Neuronal stem cell (in vitro differentiated cells): ENCODE measurements around the gene FGGY.
"Not testable (repeated sequence)": the region's sequence is repeated elsewhere in the genome, so short reads cannot be mapped to it uniquely, and the experiment has no call there.

ENCODE experiments used
- DNase-seq: peaks from one replicate; pipeline ENCODE4 v3.0.0-alpha.2; 2013; ENCODE audit warnings: low spot score
- H2AFZ ChIP-seq: one replicate; pipeline ENCODE4 v1.6.1; 2013; ENCODE audit warnings: mild to moderate bottlenecking, low read length, inconsistent platforms
- H2AK5ac ChIP-seq: 2 replicates; pipeline ENCODE4 v1.6.1; 2013; ENCODE audit warnings: low read depth, mild to moderate bottlenecking, inconsistent platforms, low read length, moderate library complexity, mixed read lengths
- H2BK120ac ChIP-seq: 2 replicates; pipeline ENCODE4 v1.6.1; 2013; ENCODE audit warnings: low read depth, mild to moderate bottlenecking, inconsistent platforms, low read length, moderate library complexity, mixed read lengths
- H2BK12ac ChIP-seq: one replicate; pipeline ENCODE4 v1.6.1; 2013; ENCODE audit warnings: low read length, inconsistent platforms
- H2BK15ac ChIP-seq: 2 replicates; pipeline ENCODE4 v1.6.1; 2013; ENCODE audit warnings: mild to moderate bottlenecking, low read length, inconsistent platforms, mixed read lengths
- H2BK5ac ChIP-seq: one replicate; pipeline ENCODE4 v1.6.1; 2013; ENCODE audit warnings: inconsistent platforms, mild to moderate bottlenecking, low read length, moderate library complexity
- H3K14ac ChIP-seq: one replicate; pipeline ENCODE4 v1.6.1; 2013; ENCODE audit warnings: low read length, inconsistent platforms
- H3K18ac ChIP-seq: 2 replicates; pipeline ENCODE4 v1.6.1; 2013; ENCODE audit warnings: low read length, inconsistent platforms
- H3K23ac ChIP-seq: 2 replicates; pipeline ENCODE4 v1.6.1; 2013; ENCODE audit warnings: low read depth, mild to moderate bottlenecking, mixed read lengths, low read length, inconsistent platforms; ENCODE audit not compliant: poor library complexity
- H3K27ac ChIP-seq: replicated peaks from 3 replicates; pipeline ENCODE4 v1.5.1; 2013; ENCODE audit warnings: low read length, inconsistent platforms
- H3K27me3 ChIP-seq, 3 experiments: 2 replicates each; pipeline ENCODE4 v1.6.1; 2013; ENCODE audit warnings: low read length in 3 of 3, mild to moderate bottlenecking in 2 of 3, inconsistent platforms in 1 of 3, low read depth in 1 of 3, mixed read lengths in 1 of 3, moderate library complexity in 1 of 3; ENCODE audit not compliant: control insufficient read depth in 3 of 3, insufficient read depth in 3 of 3
- H3K36me3 ChIP-seq, 2 donors: replicated peaks in 1 of 2; 2 replicates each; pipeline ENCODE4 v1.6.1; 2013; ENCODE audit warnings: low read length in 2 of 2; ENCODE audit not compliant: control insufficient read depth in 2 of 2, insufficient read depth in 2 of 2
- H3K4ac ChIP-seq: 2 replicates; pipeline ENCODE4 v1.6.1; 2013; ENCODE audit warnings: inconsistent platforms, mild to moderate bottlenecking, low read length, moderate library complexity
- H3K4me1 ChIP-seq, 2 donors: 1 replicate in 1 of 2; 2 replicates in 1 of 2; pipeline ENCODE4 v1.6.1; 2013; ENCODE audit warnings: low read length in 2 of 2, low read depth in 1 of 2; ENCODE audit not compliant: control insufficient read depth in 2 of 2, insufficient read depth in 1 of 2
- H3K4me2 ChIP-seq: one replicate; pipeline ENCODE4 v1.6.1; 2013; ENCODE audit warnings: mild to moderate bottlenecking, low read length, inconsistent platforms; ENCODE audit not compliant: insufficient read depth, poor library complexity, severe bottlenecking
- H3K4me3 ChIP-seq, 2 donors: 2 replicates each; pipeline ENCODE4 v1.5.1; 2013; ENCODE audit warnings: low read length in 2 of 2, mild to moderate bottlenecking in 2 of 2, inconsistent platforms in 1 of 2, moderate library complexity in 1 of 2
- H3K79me1 ChIP-seq: one replicate; pipeline ENCODE4 v1.6.1; 2013; ENCODE audit warnings: low read depth, mild to moderate bottlenecking, inconsistent platforms, low read length, moderate library complexity
- H3K9ac ChIP-seq: one replicate; pipeline ENCODE4 v1.6.1; 2013; ENCODE audit warnings: mild to moderate bottlenecking, low read depth, low read length, inconsistent platforms; ENCODE audit not compliant: poor library complexity
- H3K9me3 ChIP-seq, 2 donors: replicated peaks in 1 of 2; 2 replicates each; pipeline versions ENCODE3 to v1.6.1; 2013; ENCODE audit warnings: low read length in 2 of 2, mild to moderate bottlenecking in 2 of 2, inconsistent platforms in 1 of 2, low read depth in 1 of 2, mixed read lengths in 1 of 2, moderate library complexity in 1 of 2; ENCODE audit not compliant: control insufficient read depth in 2 of 2, insufficient read depth in 1 of 2
- H4K8ac ChIP-seq: one replicate; pipeline ENCODE4 v1.6.1; 2013; ENCODE audit warnings: low read depth, mild to moderate bottlenecking, inconsistent platforms, low read length, moderate library complexity
- H4K91ac ChIP-seq: one replicate; pipeline ENCODE4 v1.6.1; 2013; ENCODE audit warnings: low read length, low read depth, mild to moderate bottlenecking, inconsistent platforms; ENCODE audit not compliant: poor library complexity
- WGBS, 2 donors: extraction: QIAGEN DNeasy Blood & Tissue Kit; methylation state at CpG; one replicate each; pipeline ENCODE4 v1.1.7; 2013; ENCODE audit warnings: missing lambda C conversion rate in 2 of 2, mixed read lengths in 1 of 2; ENCODE audit not compliant: insufficient read length in 2 of 2, insufficient replicate concordance in 1 of 2; ENCODE audit errors: extremely low coverage in 2 of 2; 5-methylcytosine and 5-hydroxymethylcytosine counted together

Gene FGGY

DNA sequence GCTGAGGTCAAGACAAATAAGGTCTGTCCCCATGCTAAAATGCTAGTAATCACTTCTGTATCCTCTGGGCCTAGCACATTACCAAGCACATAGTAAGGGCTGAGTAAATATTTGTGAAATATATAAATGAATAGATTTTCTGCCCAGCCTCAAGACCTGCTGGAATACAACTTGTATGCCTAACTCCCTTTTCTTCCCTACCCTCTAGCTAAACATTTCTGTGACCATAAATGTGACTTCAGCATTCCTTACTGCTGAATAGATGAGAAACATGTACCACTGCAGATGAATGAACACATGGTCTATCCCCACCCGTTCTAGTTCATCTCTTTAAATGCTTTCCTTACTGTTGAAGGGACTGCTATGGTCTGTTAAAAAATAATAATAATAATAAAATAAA is 308.9 kb downstream of the FGGY start:
- WGBS, 2 donors: no CpG with 5 or more reads among the region's 1 CpG
- Histone ChIP-seq H3K79me1 (no peaks in the 10 kb centered on the region), H3K18ac (no peak overlapping the region), H2AFZ (no peak overlapping the region), H3K4me3 (no peak overlapping the region), H3K27me3 (no peaks in the 10 kb centered on the region), H3K4me2 (no peak overlapping the region), H3K9me3 (peaks cover 0 to 17% of the 10 kb centered on the region in 2 donors), H2AK5ac (no peak overlapping the region), H3K27ac (no peak overlapping the region), H3K23ac (no peak overlapping the region), H3K9ac (no peak overlapping the region), H4K8ac (no peak overlapping the region), H3K4me1 (peaks cover 4 to 8% of the 10 kb centered on the region in 2 donors), H3K36me3 (peaks cover 0 to 10% of the 10 kb centered on the region in 2 donors), H3K14ac (no peak overlapping the region), H2BK15ac (no peak overlapping the region), H2BK12ac (no peak overlapping the region), H2BK5ac (no peak overlapping the region), H4K91ac (no peak overlapping the region), H2BK120ac (no peak overlapping the region), H3K4ac (no peak overlapping the region)
- DNase-seq: no peak

DNA sequence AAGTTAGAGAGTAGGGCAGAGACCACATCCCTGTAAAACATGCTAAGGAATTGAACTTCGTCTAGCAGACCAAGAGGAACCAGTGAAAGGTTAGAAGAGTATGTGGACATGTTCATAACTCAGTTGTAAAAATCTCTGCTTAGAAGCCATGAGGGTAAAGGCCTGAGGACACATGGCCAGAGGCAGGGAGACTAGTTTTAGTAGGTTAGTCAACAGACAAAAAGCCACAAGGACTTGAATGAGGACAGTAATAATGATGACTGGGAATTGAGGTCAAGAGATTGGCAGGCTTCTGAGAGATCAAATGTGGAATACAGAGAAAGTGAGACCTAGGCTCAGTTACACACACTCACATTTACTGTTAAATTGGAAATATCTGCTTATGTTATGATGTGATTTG is 312.4 kb downstream of the FGGY start:
- no peak overlapping the region for H3K23ac ChIP-seq
- no peak overlapping the region for H2BK15ac ChIP-seq
- H3K27ac ChIP-seq: no peak overlapping the region
- no peak overlapping the region for H3K14ac ChIP-seq
- H3K4me2 ChIP-seq: no peak overlapping the region
- no peaks in the 10 kb centered on the region for H3K79me1 ChIP-seq
- no peak overlapping the region for H3K4ac ChIP-seq
- H4K8ac ChIP-seq: no peak overlapping the region
- no peak overlapping the region for H2BK5ac ChIP-seq
- H2AFZ ChIP-seq: no peak overlapping the region
- no peak overlapping the region for H4K91ac ChIP-seq
- peaks cover 2 to 18% of the 10 kb centered on the region in 2 donors for H3K9me3 ChIP-seq
- no peak for DNase-seq
- H3K36me3 ChIP-seq: peaks cover 1 to 13% of the 10 kb centered on the region in 2 donors
- no peaks in the 10 kb centered on the region for H3K27me3 ChIP-seq
- H2AK5ac ChIP-seq: no peak overlapping the region
- H3K4me3 ChIP-seq: no peak overlapping the region
- no peak overlapping the region for H3K18ac ChIP-seq
- no peak overlapping the region for H3K9ac ChIP-seq
- peaks cover 3% of the 10 kb centered on the region in 2 donors for H3K4me1 ChIP-seq
- H2BK12ac ChIP-seq: no peak overlapping the region
- WGBS, 2 donors: no CpG with 5 or more reads among the region's 1 CpG
- H2BK120ac ChIP-seq: no peak overlapping the region

DNA sequence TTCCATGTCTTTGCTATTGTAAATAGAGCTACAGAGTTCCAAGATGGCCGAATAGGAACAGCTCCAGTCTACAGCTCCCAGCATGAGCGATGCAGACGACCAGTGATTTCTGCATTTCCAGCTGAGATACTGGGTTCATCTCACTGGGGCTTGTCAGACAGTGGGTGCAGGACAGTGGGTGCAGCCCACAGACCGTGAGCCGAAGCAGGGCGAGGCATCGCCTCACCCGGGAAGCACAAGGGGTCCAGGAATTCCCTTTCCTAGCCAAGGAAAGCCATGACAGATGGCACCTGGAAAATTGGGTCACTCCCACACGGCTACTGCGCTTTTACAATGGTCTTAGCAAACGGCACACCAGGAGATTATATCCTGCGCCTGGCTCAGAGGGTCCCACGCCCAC is 313.6 kb downstream of the FGGY start:
- not testable (repeated sequence) for DNase-seq

DNA sequence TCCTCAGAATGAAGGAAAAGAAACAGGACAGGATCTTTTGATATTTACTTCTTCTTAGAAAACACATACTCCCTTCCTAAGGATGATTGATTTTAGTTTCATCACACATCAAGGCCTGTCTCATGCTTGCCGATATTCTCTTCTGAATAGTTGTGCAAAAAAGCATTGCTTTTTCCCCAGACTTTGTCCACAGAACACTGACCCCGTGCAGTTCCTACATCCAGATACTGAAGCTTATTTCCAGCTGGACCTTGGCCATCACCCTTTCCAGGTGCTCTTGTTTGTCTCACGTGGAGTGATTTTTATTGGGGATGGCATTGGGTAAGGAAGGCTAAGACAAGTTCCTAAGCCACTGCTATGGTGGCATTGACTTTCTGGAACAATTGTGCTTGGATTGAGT is 320.5 kb downstream of the FGGY start:
- no peak overlapping the region for H2BK5ac ChIP-seq
- no peaks in the 10 kb centered on the region for H3K36me3 ChIP-seq
- H3K23ac ChIP-seq: no peak overlapping the region
- no peak overlapping the region for H2BK12ac ChIP-seq
- no peaks in the 10 kb centered on the region for H3K9me3 ChIP-seq
- no peak overlapping the region for H4K91ac ChIP-seq
- DNase-seq: no peak
- no peak overlapping the region for H2AK5ac ChIP-seq
- H3K27ac ChIP-seq: no peak overlapping the region
- H4K8ac ChIP-seq: no peak overlapping the region
- H2BK15ac ChIP-seq: no peak overlapping the region
- H3K18ac ChIP-seq: no peak overlapping the region
- H3K79me1 ChIP-seq: no peaks in the 10 kb centered on the region
- H3K4me2 ChIP-seq: no peak overlapping the region
- H3K14ac ChIP-seq: no peak overlapping the region
- no peak overlapping the region for H2BK120ac ChIP-seq
- peaks cover 0 to 4% of the 10 kb centered on the region in 2 donors for H3K4me1 ChIP-seq
- H3K4ac ChIP-seq: no peak overlapping the region
- no peak overlapping the region for H3K4me3 ChIP-seq
- WGBS, 2 donors: no CpG with 5 or more reads among the region's 3 CpGs
- H2AFZ ChIP-seq: no peak overlapping the region
- no peaks in the 10 kb centered on the region for H3K27me3 ChIP-seq
- H3K9ac ChIP-seq: no peak overlapping the region

More for the DNA sequence above, 313.6 kb downstream of the FGGY start:
- H3K27me3 ChIP-seq, H3K14ac ChIP-seq, H3K23ac ChIP-seq, H3K4ac ChIP-seq, H3K4me1 ChIP-seq, H3K18ac ChIP-seq, H3K4me2 ChIP-seq, H3K4me3 ChIP-seq, H3K79me1 ChIP-seq, H2AFZ ChIP-seq, H2BK12ac ChIP-seq, H3K9ac ChIP-seq, H4K91ac ChIP-seq, H2BK5ac ChIP-seq, H2AK5ac ChIP-seq, H2BK120ac ChIP-seq, H4K8ac ChIP-seq, H2BK15ac ChIP-seq, H3K27ac ChIP-seq: not testable (repeated sequence)
- WGBS, 2 donors: no CpG with 5 or more reads among the region's 13 CpGs
- peaks cover 2 to 18% of the 10 kb centered on the region in 2 donors for H3K9me3 ChIP-seq
- peaks cover 1 to 13% of the 10 kb centered on the region in 2 donors for H3K36me3 ChIP-seq
